ENCODE data around the gene ZEB2. TPM values are rescaled to one million over a fixed set of nuclear protein-coding genes. Genes with fewer than 3 reads are reported as not detected.

ZEB2 gene
- total and polyA plus RNA-seq, 2 of the 13 experiments (the other 11 are each of a cell fraction or from before 2014, with no cell fraction given) = 0.07 TPM; not detected in 1

- TF ChIP-seq ZKSCAN1 (IDR thresholded peaks at IDR 0.05; ENCODE audit: low read length) = no peak
- no peak for TF ChIP-seq PHF21A (CRISPR knock-in tag; IDR thresholded peaks at IDR 0.05)
- TF ChIP-seq, protein P1, sequence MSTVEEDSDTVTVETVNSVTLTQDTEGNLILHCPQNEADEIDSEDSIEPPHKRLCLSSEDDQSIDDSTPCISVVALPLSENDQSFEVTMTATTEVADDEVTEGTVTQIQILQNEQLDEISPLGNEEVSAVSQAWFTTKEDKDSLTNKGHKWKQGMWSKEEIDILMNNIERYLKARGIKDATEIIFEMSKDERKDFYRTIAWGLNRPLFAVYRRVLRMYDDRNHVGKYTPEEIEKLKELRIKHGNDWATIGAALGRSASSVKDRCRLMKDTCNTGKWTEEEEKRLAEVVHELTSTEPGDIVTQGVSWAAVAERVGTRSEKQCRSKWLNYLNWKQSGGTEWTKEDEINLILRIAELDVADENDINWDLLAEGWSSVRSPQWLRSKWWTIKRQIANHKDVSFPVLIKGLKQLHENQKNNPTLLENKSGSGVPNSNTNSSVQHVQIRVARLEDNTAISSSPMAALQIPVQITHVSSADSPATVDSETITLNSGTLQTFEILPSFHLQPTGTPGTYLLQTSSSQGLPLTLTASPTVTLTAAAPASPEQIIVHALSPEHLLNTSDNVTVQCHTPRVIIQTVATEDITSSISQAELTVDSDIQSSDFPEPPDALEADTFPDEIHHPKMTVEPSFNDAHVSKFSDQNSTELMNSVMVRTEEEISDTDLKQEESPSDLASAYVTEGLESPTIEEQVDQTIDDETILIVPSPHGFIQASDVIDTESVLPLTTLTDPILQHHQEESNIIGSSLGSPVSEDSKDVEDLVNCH (CRISPR knock-in tag; IDR thresholded peaks at IDR 0.05) = no peak
- no peak for TF ChIP-seq ZNF674 (CRISPR knock-in tag; IDR thresholded peaks at IDR 0.05; ENCODE audit: low read depth)
- TF ChIP-seq SMAD3 (CRISPR knock-in tag; IDR thresholded peaks at IDR 0.05) = no peak
- TF ChIP-seq ZNF136 (CRISPR knock-in tag; IDR thresholded peaks at IDR 0.05; ENCODE audit: low read depth) = no peak
- no peak for TF ChIP-seq ZNF383 (CRISPR knock-in tag; IDR thresholded peaks at IDR 0.05; ENCODE audit: borderline replicate concordance)
- TF ChIP-seq STAT6 (CRISPR knock-in tag; IDR thresholded peaks at IDR 0.05; ENCODE audit: borderline replicate concordance) = no peak
- no peak for TF ChIP-seq ZNF841 (CRISPR knock-in tag; IDR thresholded peaks at IDR 0.05; ENCODE audit: borderline replicate concordance)
- H3K27me3 ChIP-seq (ENCODE audit: control insufficient read depth in 1 of 2, insufficient read depth in 2 of 2, low read length in 2 of 2) = no peaks in the 10 kb centered on the region
- no peaks in the 10 kb centered on the region for H3K79me2 ChIP-seq (ENCODE audit: insufficient read depth, low read length)
- no peaks in the 10 kb centered on the region for H4K20me1 ChIP-seq (ENCODE audit: insufficient read depth, low read length)
- no peak overlapping the region for H3K9ac ChIP-seq (ENCODE audit: insufficient read depth, low read depth, low read length)
- no TSS peak for BruUV-seq (replicated peaks)
- DNase-seq (ENCODE audit: low spot score) (no peak), FAIRE-seq (no peak), ATAC-seq (no peak)
- no peak overlapping the region for H3K27ac ChIP-seq (ENCODE audit: extremely low read length, insufficient read depth, low read length)
- no peaks in the 10 kb centered on the region for H3K9me3 ChIP-seq (ENCODE audit: low read length)
- no peaks in the 10 kb centered on the region for H3K4me1 ChIP-seq (ENCODE audit: insufficient read depth, low read length)
- WGBS (ENCODE audit: low lambda C conversion rate) = 4% methylated on average over 2 of the region's 2 CpGs
- CTCF ChIA-PET (ENCODE audit: low intra/inter-chr PET ratio, low total read pairs) = no interaction called here
- POLR2A ChIA-PET = no interaction called here
- in situ Hi-C loops (cut with HindIII; ENCODE audit: extremely low pct_ligation_motif_present, low pct_unique_long_range_greater_than_20kb) = no loop called here
- intact Hi-C loops (cut with micrococcal nuclease; ENCODE audit: unreplicated experiment) = no loop called here
- no peak overlapping the region for H3K4me3 ChIP-seq (replicated peaks in 1 of 3; ENCODE audit: insufficient read depth in 1 of 3, low read depth in 2 of 3, low read length in 3 of 3)
- H2AFZ ChIP-seq (ENCODE audit: low read length) = no peak overlapping the region
- no peak overlapping the region for H3K4me2 ChIP-seq (ENCODE audit: low read depth, low read length)
- no peaks in the 10 kb centered on the region for H3K36me3 ChIP-seq (replicated peaks in 1 of 2; ENCODE audit: control insufficient read depth in 1 of 2, insufficient read depth in 2 of 2, low read length in 2 of 2)
Measured at GRCh38 chr2:144471305-144472045, 48.4 kb downstream of the ZEB2 start.

All from HepG2 (cell line).